Lower leg skin (tissue), 3 donors: ENCODE results near the gene DDX56.

ENCODE experiments used
- POLR2A ChIP-seq, 2 donors: fragments of 450-650 bp; IDR thresholded peaks; one replicate each; pipeline ENCODE4 v1.6.1; 2016 to 2017; ENCODE audit warnings: antibody characterized with exemption in 2 of 2, mild to moderate bottlenecking in 1 of 2, moderate library complexity in 1 of 2
- TF ChIP-seq, protein P1 (sequence below), 3 donors: fragments of 450-650 bp; IDR thresholded peaks; one replicate each; pipeline ENCODE4 v1.5.1; 2016; ENCODE audit warnings: antibody characterized with exemption in 3 of 3, mild to moderate bottlenecking in 3 of 3, moderate library complexity in 2 of 3

DNA sequence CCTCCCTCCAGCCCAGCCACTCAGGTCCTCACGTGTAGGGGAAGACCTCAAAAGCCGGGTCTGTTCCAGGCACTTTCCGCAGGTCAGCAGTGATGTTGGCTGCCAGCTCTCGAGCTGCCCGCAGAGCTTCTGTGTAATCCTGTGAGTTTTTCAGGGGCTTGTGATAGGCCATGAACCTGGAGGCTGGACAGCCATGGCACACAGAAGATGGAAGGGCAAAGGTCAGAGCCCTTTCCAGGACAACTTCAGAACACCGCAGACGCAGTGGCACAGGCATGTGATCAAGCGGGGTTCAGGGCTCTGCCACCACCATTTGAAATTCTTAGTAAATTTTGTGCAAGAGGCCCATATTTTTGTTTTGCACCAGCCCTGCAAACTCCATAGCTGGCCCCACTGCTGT lies 56.5 kb downstream of the DDX56 start:
- TF ChIP-seq, protein P1, sequence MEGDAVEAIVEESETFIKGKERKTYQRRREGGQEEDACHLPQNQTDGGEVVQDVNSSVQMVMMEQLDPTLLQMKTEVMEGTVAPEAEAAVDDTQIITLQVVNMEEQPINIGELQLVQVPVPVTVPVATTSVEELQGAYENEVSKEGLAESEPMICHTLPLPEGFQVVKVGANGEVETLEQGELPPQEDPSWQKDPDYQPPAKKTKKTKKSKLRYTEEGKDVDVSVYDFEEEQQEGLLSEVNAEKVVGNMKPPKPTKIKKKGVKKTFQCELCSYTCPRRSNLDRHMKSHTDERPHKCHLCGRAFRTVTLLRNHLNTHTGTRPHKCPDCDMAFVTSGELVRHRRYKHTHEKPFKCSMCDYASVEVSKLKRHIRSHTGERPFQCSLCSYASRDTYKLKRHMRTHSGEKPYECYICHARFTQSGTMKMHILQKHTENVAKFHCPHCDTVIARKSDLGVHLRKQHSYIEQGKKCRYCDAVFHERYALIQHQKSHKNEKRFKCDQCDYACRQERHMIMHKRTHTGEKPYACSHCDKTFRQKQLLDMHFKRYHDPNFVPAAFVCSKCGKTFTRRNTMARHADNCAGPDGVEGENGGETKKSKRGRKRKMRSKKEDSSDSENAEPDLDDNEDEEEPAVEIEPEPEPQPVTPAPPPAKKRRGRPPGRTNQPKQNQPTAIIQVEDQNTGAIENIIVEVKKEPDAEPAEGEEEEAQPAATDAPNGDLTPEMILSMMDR (IDR thresholded peaks at IDR 0.05): no peak
- TF ChIP-seq POLR2A (IDR thresholded peaks at IDR 0.05): no peak
